PC-3 (cell line): ENCODE results near the gene EBLN2. TPM values are rescaled to one million over a fixed set of nuclear protein-coding genes. Genes with fewer than 3 reads are reported as not detected.

Experiments
- ATAC-seq: fragments of 200-7000 bp; cut with Tn5 transposase; 2 replicates; pipeline ENCODE4 v1.9.1; 2020; ENCODE audit warnings: mild to moderate bottlenecking, moderate library complexity
- BruUV-seq: library from RNA; stranded (reverse); fragments of 400-500 nt; replicated peaks from 2 replicates; lab custom pipeline; 2021; lab: Mats Ljungman, UMichigan
- CTCF ChIA-PET: fragments of 300-600 bp; sonication (Branson Sonifier 250); formaldehyde crosslinking; loops from one replicate; lab custom pipeline; 2022; ENCODE audit warnings: antibody characterized with exemption; lab: Charles Lee
- POLR2A ChIA-PET: fragments of 300-600 bp; sonication (Branson Sonifier 250); formaldehyde crosslinking; loops from one replicate; lab custom pipeline; 2022; ENCODE audit warnings: antibody characterized with exemption; ENCODE audit not compliant: unreplicated experiment; lab: Charles Lee
- DNase-seq: peaks from one replicate; pipeline ENCODE4 v3.0.0-alpha.2; 2015
- H2AFZ ChIP-seq: fragments of 300-600 bp; sonication (generic); 2 replicates; pipeline ENCODE4 v1.6.0; 2016; ENCODE audit warnings: antibody characterized with exemption, low read length
- H3F3A ChIP-seq: fragments of 300-600 bp; sonication (generic); one replicate; pipeline ENCODE4 v1.6.0; 2017; ENCODE audit warnings: antibody characterized with exemption, low read length, control low read depth, mild to moderate bottlenecking; ENCODE audit not compliant: unreplicated experiment
- H3K27ac ChIP-seq: fragments of 300-600 bp; sonication (generic); 2 replicates; pipeline ENCODE4 v1.5.1; 2016; ENCODE audit warnings: mild to moderate bottlenecking, low read length
- H3K27me3 ChIP-seq: fragments of 300-600 bp; sonication (generic); 2 replicates; pipeline ENCODE4 v1.6.1; 2016; ENCODE audit warnings: low read length, mixed read lengths
- H3K36me3 ChIP-seq: fragments of 300-600 bp; sonication (generic); 2 replicates; pipeline ENCODE4 v1.6.1; 2016; ENCODE audit warnings: low read depth, mixed run types, low read length, mixed read lengths
- H3K4me1 ChIP-seq: fragments of 300-600 bp; sonication (generic); 2 replicates; pipeline ENCODE4 v1.5.1; 2016; ENCODE audit warnings: low read length; ENCODE audit not compliant: insufficient read depth
- H3K4me2 ChIP-seq: fragments of 300-600 bp; sonication (generic); 2 replicates; pipeline ENCODE4 v1.6.0; 2016; ENCODE audit warnings: low read length
- H3K4me3 ChIP-seq: fragments of 300-600 bp; sonication (generic); 2 replicates; pipeline ENCODE4 v1.5.1; 2016; ENCODE audit warnings: mild to moderate bottlenecking, low read length, mixed read lengths
- H3K79me2 ChIP-seq: fragments of 300-600 bp; sonication (generic); 2 replicates; pipeline ENCODE4 v1.6.1; 2017; ENCODE audit warnings: low read length, mixed read lengths
- H3K9ac ChIP-seq: fragments of 300-600 bp; sonication (generic); 2 replicates; pipeline ENCODE4 v1.6.0; 2016; ENCODE audit warnings: mild to moderate bottlenecking, low read length
- H3K9me2 ChIP-seq: fragments of 300-600 bp; sonication (generic); replicated peaks from 2 replicates; pipeline ENCODE4 v1.6.1; 2016; ENCODE audit warnings: mixed run types, low read length, mixed read lengths
- H3K9me3 ChIP-seq: fragments of 300-600 bp; sonication (generic); 2 replicates; pipeline ENCODE4 v1.6.1; 2016; ENCODE audit warnings: low read length, mixed read lengths
- H4K20me1 ChIP-seq: fragments of 300-600 bp; sonication (generic); 2 replicates; pipeline ENCODE4 v1.6.1; 2016; ENCODE audit warnings: low read length, mixed read lengths
- CTCF ChIP-seq: fragments of 300-600 bp; sonication (generic); conservative IDR thresholded peaks from 2 replicates; pipeline ENCODE4 v1.5.1; 2017; ENCODE audit warnings: antibody characterized with exemption, low read depth, mild to moderate bottlenecking, low read length
- EZH2 ChIP-seq: fragments of 300-600 bp; sonication (generic); IDR thresholded peaks from one replicate; pipeline ENCODE4 v1.6.1; 2017; ENCODE audit warnings: antibody characterized with exemption, mild to moderate bottlenecking, low read length; ENCODE audit not compliant: unreplicated experiment
- EZH2phosphoT487 ChIP-seq: fragments of 300-600 bp; sonication (generic); IDR thresholded peaks from 2 replicates; pipeline ENCODE4 v1.6.1; 2018; ENCODE audit warnings: mild to moderate bottlenecking, antibody characterized with exemption, low read length, borderline replicate concordance
- intact Hi-C: fragments of 100-400 bp; cut with micrococcal nuclease; formaldehyde crosslinking; loops from 2 replicates; pipeline ENCODE4 v1.9.0; 2023
- total RNA-seq: library from RNA; depleted of rRNA; stranded (reverse); fragments of >200 nt; gene quantifications from 2 replicates; pipeline ENCODE4 v1.2.3, GENCODE V29; 2014

The EBLN2 gene
- total RNA-seq, 1 experiment from 2014 or later: 6.2 TPM

- ATAC-seq (no peak), DNase-seq (no peak)
- Histone ChIP-seq H3K27ac (no peak overlapping the region), H4K20me1 (no peaks in the 10 kb centered on the region), H3K36me3 (peaks cover 3% of the 10 kb centered on the region; the same call in 1 of the 2 replicates), H3K4me3 (no peak overlapping the region), H3K9me2 (no peaks in the 10 kb centered on the region), H3K27me3 (no peaks in the 10 kb centered on the region), H3K4me1 (no peaks in the 10 kb centered on the region), H3K9ac (no peak overlapping the region), H3K79me2 (no peaks in the 10 kb centered on the region), H3F3A (no peaks in the 10 kb centered on the region), H3K4me2 (no peak overlapping the region), H2AFZ (no peak overlapping the region), H3K9me3 (no peaks in the 10 kb centered on the region)
- BruUV-seq: no TSS peak
- intact Hi-C loops: loop anchor here (5.0 kb wide), 1 partner anchor 136 kb away; no protein-coding TSS in a partner anchor
- CTCF ChIA-PET: no interaction called here
- POLR2A ChIA-PET: no interaction called here
- TF ChIP-seq EZH2phosphoT487 (no peak), EZH2 (no peak), CTCF (no peak)
These were observed 11.7 kb downstream of the EBLN2 start for GRCh38 chr3:73073091-73073707.

DNA sequence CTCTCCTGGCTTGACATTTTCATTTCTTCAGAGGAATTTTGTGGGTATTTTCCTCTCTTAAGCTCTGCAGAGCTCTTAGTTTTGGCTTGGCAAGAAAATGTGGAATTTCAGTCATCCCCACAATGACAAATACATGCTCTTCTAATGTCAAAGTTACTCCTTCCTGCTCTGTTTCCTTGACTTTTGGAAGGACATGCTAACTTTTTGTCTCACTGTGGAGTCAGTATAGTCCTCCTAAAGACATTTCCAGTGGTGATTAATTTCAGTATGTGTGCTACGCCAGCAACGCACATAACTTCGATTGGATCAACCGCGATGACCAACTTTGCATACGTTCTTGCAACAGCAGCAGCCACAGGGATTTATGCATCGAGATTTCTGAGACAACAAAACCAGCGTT is 13.3 kb downstream of the EBLN2 start:
- Histone ChIP-seq H3F3A (no peaks in the 10 kb centered on the region), H3K27ac (no peak overlapping the region), H3K4me1 (no peaks in the 10 kb centered on the region), H3K79me2 (no peaks in the 10 kb centered on the region), H3K4me3 (no peak overlapping the region), H3K9me2 (no peaks in the 10 kb centered on the region), H2AFZ (no peak overlapping the region), H3K4me2 (no peak overlapping the region), H4K20me1 (no peaks in the 10 kb centered on the region), H3K36me3 (no peaks in the 10 kb centered on the region), H3K27me3 (no peaks in the 10 kb centered on the region), H3K9me3 (no peaks in the 10 kb centered on the region), H3K9ac (no peak overlapping the region)
- POLR2A ChIA-PET: no interaction called here
- DNase-seq (no peak), ATAC-seq (no peak)
- TF ChIP-seq CTCF (no peak), EZH2phosphoT487 (no peak), EZH2 (no peak)
- CTCF ChIA-PET: no interaction called here
- intact Hi-C loops: loop anchor here (5.0 kb wide), 1 partner anchor 137 kb away; no protein-coding TSS in a partner anchor
- no TSS peak for BruUV-seq

- H3K9me2 ChIP-seq: no peaks in the 10 kb centered on the region
- BruUV-seq: no TSS peak
- no peaks in the 10 kb centered on the region for H3K36me3 ChIP-seq
- H4K20me1 ChIP-seq: no peaks in the 10 kb centered on the region
- ATAC-seq (no peak), DNase-seq (no peak)
- no peaks in the 10 kb centered on the region for H3K9me3 ChIP-seq
- ChIA-PET POLR2A (no interaction called here), CTCF (no interaction called here)
- intact Hi-C loops: no loop called here
- H3F3A ChIP-seq: no peaks in the 10 kb centered on the region
- no peak overlapping the region for H3K9ac ChIP-seq
- no peak for TF ChIP-seq EZH2phosphoT487
- no peak for TF ChIP-seq EZH2
- no peak for TF ChIP-seq CTCF
- no peaks in the 10 kb centered on the region for H3K79me2 ChIP-seq
- no peak overlapping the region for H3K27ac ChIP-seq
- H3K4me2 ChIP-seq: no peak overlapping the region
- no peaks in the 10 kb centered on the region for H3K4me1 ChIP-seq
- H3K4me3 ChIP-seq: no peak overlapping the region
- H3K27me3 ChIP-seq: no peaks in the 10 kb centered on the region
- H2AFZ ChIP-seq: no peak overlapping the region
These were observed 18.9 kb downstream of the EBLN2 start for GRCh38 chr3:73080216-73080966.
